Liver (tissue), 3 donors: ENCODE data around the gene ANKFN1.

ENCODE experiments used
- ATF3 ChIP-seq: IDR thresholded peaks from 2 replicates; pipeline ENCODE4 v1.6.1; 2016; ENCODE audit warnings: antibody characterized with exemption
- HNF4G ChIP-seq: IDR thresholded peaks from 2 replicates; pipeline ENCODE4 v1.6.1; 2016; ENCODE audit warnings: antibody characterized with exemption
- RAD21 ChIP-seq, 2 donors: IDR thresholded peaks; 2 replicates each; pipeline ENCODE4 v1.6.1; 2016; ENCODE audit warnings: antibody characterized with exemption in 2 of 2, mild to moderate bottlenecking in 2 of 2
- TF ChIP-seq, protein P1 (sequence below): fragments of 150-350 bp; IDR thresholded peaks from 2 replicates; pipeline ENCODE4 v1.5.1; 2017; ENCODE audit warnings: improper control_type of control experiment, low read depth, low read length; ENCODE audit not compliant: missing input control
- donor health status: healthy.
- donor health status: healthy.

- TF ChIP-seq, protein P1, sequence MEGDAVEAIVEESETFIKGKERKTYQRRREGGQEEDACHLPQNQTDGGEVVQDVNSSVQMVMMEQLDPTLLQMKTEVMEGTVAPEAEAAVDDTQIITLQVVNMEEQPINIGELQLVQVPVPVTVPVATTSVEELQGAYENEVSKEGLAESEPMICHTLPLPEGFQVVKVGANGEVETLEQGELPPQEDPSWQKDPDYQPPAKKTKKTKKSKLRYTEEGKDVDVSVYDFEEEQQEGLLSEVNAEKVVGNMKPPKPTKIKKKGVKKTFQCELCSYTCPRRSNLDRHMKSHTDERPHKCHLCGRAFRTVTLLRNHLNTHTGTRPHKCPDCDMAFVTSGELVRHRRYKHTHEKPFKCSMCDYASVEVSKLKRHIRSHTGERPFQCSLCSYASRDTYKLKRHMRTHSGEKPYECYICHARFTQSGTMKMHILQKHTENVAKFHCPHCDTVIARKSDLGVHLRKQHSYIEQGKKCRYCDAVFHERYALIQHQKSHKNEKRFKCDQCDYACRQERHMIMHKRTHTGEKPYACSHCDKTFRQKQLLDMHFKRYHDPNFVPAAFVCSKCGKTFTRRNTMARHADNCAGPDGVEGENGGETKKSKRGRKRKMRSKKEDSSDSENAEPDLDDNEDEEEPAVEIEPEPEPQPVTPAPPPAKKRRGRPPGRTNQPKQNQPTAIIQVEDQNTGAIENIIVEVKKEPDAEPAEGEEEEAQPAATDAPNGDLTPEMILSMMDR: no peak
- TF ChIP-seq ATF3 (no peak), HNF4G (no peak), RAD21 (IDR thresholded peaks at IDR 0.05) (no peak)
Measured at GRCh38 chr17:56142781-56143180, 10.5 kb upstream of the ANKFN1 start.
